NCI-H748 treated with DMSO at 0.1 percent for 48 hours (cell line): Measurements from ENCODE around the gene AGPAT2.
"Not testable (repeated sequence)": the region's sequence is repeated elsewhere in the genome, so short reads cannot be mapped to it uniquely, and the experiment has no call there.

Experiments used
- DNase-seq: peaks from one replicate; lab custom pipeline; 2025; lab: John Stamatoyannopoulos, UW

Gene AGPAT2

GRCh38 chr9:136645352-136645902, 41.8 kb downstream of the AGPAT2 start:
- DNase-seq: no peak

- DNase-seq: peak; percentile 13
These were observed 42.5 kb downstream of the AGPAT2 start for GRCh38 chr9:136644593-136645351.

GRCh38 chr9:136644343-136644592, 43.0 kb downstream of the AGPAT2 start:
- no peak for DNase-seq

GRCh38 chr9:136643596-136644342, 43.5 kb downstream of the AGPAT2 start:
- DNase-seq: no peak

GRCh38 chr9:136642439-136642921, 44.8 kb downstream of the AGPAT2 start:
- DNase-seq: no peak

- DNase-seq: no peak
These were observed 46.8 kb downstream of the AGPAT2 start for GRCh38 chr9:136640171-136641111.

DNA sequence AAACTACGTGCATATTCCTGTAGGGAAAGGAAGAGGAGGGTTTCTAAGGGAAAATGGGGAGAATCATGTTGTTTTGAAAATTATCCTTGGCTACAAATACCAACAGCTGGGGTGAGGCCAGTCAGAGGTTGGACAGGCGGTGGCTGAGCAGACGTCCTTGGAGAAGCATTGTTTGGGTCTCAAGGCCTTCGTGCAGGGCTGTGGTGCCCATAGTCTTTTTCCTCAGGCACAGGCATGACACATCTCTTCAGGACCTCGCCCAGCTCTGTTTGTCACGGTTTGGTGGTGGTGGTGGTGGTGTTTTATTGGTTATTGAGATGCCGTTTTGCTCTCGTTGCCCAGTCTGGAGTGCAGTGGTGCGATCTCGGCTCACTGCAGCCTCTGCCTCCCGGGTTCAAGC, 52.4 kb downstream of the AGPAT2 start:
- no peak for DNase-seq

DNA sequence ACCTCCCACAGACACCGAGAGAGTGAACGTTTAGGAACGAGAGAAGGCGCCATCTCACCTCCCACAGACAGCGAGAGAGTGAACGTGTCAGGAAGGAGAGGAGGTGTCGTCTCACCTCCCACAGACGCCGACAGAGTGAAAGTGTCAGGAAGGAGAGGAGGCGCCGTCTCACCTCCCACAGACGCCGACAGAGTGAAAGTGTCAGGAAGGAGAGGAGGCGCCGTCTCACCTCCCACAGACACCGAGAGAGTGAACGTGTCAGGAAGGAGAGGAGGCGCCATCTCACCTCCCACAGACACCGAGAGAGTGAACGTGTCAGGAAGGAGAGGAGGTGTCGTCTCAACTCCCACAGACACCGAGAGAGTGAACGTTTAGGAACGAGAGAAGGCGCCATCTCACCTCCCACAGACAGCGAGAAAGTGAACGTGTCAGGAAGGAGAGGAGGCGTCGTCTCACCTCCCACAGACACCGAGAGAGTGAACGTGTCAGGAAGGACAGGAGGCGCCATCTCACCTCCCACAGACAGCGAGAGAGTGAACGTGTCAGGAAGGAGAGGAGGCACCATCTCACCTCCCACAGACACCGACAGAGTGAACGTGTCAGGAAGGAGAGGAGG, 54.7 kb downstream of the AGPAT2 start:
- DNase-seq: not testable (repeated sequence)

- DNase-seq: not testable (repeated sequence)
These were observed 55.2 kb downstream of the AGPAT2 start for GRCh38 chr9:136632072-136632471.

- DNase-seq: peak; percentile 83
These were observed 55.9 kb downstream of the AGPAT2 start for GRCh38 chr9:136631038-136632000.

DNA sequence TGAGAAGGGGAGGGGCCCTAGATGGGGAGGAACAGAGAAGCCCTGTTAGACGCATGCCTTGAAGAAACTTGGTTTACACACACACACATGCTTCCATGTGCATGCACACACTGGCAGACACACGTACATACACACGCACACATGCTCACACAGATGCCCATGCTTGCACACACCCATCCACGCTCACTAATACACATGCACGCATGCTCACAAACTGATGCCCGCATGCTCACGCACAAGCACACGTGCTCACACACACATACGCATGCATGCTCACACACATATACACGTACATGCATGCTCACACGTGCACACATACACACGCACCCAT, 56.6 kb downstream of the AGPAT2 start:
- no peak for DNase-seq

DNA sequence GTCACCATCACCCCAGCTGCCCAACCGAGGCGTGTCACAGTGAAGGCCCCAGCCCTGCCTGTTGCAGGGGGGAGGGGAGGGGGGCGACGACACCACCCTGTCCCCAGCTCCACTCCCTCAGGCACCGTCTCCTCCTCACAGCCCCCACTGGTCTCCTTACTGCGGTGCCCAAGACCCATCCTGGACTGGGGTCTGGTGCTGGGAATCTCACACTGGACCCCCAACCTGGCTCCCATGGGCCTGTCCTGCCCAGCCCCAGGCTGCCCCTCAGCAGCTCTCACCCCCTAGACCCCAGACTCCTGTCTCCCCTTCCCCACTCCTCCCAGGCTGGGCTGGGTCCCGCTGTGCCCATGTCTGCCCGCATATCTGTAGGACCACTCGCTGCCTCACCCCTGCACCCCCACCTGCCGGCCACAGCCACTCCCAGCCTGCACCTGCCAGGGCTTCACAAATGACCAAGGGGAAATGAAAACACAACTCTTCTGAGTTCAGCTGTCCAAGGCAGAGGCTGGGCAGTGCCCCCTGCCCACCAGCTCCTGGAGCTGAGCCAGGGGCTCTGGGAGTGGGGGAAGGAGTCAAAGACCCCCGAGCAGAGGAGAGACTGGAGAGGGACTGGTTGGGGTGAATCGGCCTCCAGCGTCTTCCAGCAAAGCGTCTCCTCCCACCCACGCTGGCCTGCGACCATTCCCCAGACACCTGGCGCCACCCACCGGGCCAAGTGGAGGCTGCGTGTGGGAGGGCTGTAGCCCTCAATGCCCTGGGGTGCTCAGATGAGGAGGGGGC, 57.2 kb downstream of the AGPAT2 start:
- peak; percentile 54 for DNase-seq

GRCh38 chr9:136629001-136629878, 58.0 kb downstream of the AGPAT2 start:
- DNase-seq: no peak

DNA sequence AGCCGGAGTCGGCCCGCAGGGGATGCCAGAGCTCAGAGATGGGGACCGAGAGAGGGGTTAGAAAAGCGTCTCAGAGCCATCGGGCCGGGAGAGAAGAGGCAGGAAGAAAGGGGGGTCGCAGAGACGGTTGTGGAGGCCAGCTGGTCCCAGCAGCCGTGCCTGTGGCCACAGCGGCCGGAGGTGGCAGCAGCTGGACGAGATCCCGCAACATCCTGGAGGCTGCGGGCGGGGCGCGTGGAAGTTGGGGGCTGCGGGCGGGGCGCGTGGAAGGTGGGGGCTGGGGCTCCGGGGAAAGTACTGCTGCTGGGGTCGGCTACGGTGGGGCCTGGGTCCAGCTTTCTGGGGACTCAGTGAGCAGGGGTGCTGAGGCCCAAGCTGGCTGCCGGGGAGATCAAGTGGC, 59.0 kb downstream of the AGPAT2 start:
- no peak for DNase-seq

- DNase-seq: no peak
These were observed 59.6 kb downstream of the AGPAT2 start for GRCh38 chr9:136627703-136628102.

- peak; percentile 56 for DNase-seq
These were observed 60.3 kb downstream of the AGPAT2 start for GRCh38 chr9:136626740-136627642.

- no peak for DNase-seq
These were observed 61.1 kb downstream of the AGPAT2 start for GRCh38 chr9:136626066-136626725.
